ENCODE data around the gene TRIM17.

GRCh38 chr1:228414511-228415211 is 2.0 kb downstream of the TRIM17 start:
- no peak for TF ChIP-seq YY1 (IDR thresholded peaks at IDR 0.05; ENCODE audit: low read depth)
- no peak for TF ChIP-seq MAX (IDR thresholded peaks at IDR 0.05)
- no peak for TF ChIP-seq TAF1 (IDR thresholded peaks at IDR 0.05; ENCODE audit: low read depth)
- no peak for TF ChIP-seq REST (IDR thresholded peaks at IDR 0.05; ENCODE audit: low read depth)
- TF ChIP-seq EP300 (IDR thresholded peaks at IDR 0.05; ENCODE audit: borderline replicate concordance), result no peak
- no peak for TF ChIP-seq CREB1 (IDR thresholded peaks at IDR 0.05; ENCODE audit: low read depth)
- TF ChIP-seq CEBPB (IDR thresholded peaks at IDR 0.05), result no peak
- TF ChIP-seq TEAD4 (IDR thresholded peaks at IDR 0.05), result no peak
- TF ChIP-seq RAD21 (IDR thresholded peaks at IDR 0.05; ENCODE audit: low read depth), result no peak
- no peak for TF ChIP-seq USF1 (IDR thresholded peaks at IDR 0.05)
